HCT116 (cell line): ENCODE measurements around the gene TIAM1. TPM values are rescaled to one million over a fixed set of nuclear protein-coding genes. Genes with fewer than 3 reads are reported as not detected.

Experiments used
- ATAC-seq: fragments of 200-7000 bp; cut with Tn5 transposase; 2 replicates; pipeline ENCODE4 v1.9.1; 2020; ENCODE audit warnings: mild to moderate bottlenecking, moderate library complexity
- BruUV-seq: library from RNA; stranded (reverse); fragments of 400-500 nt; replicated peaks from 2 replicates; lab custom pipeline; 2021; lab: Mats Ljungman, UMichigan
- CTCF ChIA-PET: fragments of 300-600 bp; sonication (Branson Sonifier 250); formaldehyde crosslinking; loops from one replicate; lab custom pipeline; 2021; ENCODE audit warnings: antibody characterized with exemption; lab: Charles Lee
- POLR2A ChIA-PET: fragments of 300-600, 350-600 bp; sonication (Branson Sonifier 250); formaldehyde crosslinking; loops from one replicate; lab custom pipeline; 2021; ENCODE audit warnings: antibody characterized with exemption; lab: Charles Lee
- RAD21 ChIA-PET, 2 experiments: fragments of 300-600 bp; sonication (Branson Sonifier 250); formaldehyde crosslinking; loops; one replicate each; lab custom pipeline; 2023; ENCODE audit warnings: low total read pairs in 2 of 2; ENCODE audit not compliant: uncharacterized antibody in 2 of 2, unreplicated experiment in 2 of 2, low non-redundant PET in 1 of 2; lab: Charles Lee
- DNase-seq: peaks from one replicate; pipeline ENCODE4 v3.0.0-alpha.2; 2010; ENCODE audit warnings: low read depth, low spot score
- H2AFZ ChIP-seq: fragments of 200-600 bp; shearing (Covaris generic), sonication (generic); 2 replicates; pipeline ENCODE4 v1.6.1; 2017; ENCODE audit warnings: low read depth, mixed run types, mixed read lengths, antibody characterized with exemption, low read length; ENCODE audit not compliant: poor library complexity, severe bottlenecking
- H3K27ac ChIP-seq: 2 replicates; pipeline ENCODE4 v1.5.1; 2012; ENCODE audit warnings: low read depth, low read length
- H3K27me3 ChIP-seq: fragments of 200-600 bp; sonication (generic); 2 replicates; pipeline ENCODE4 v1.6.1; 2016; ENCODE audit warnings: mixed run types, low read length, mixed read lengths; ENCODE audit not compliant: insufficient read depth
- H3K36me3 ChIP-seq, 2 experiments: fragments of 200-500 bp in 1 of 2; fragments of 200-600 bp in 1 of 2; sonication (Bioruptor generic) in 1 of 2; sonication (generic) in 1 of 2; 2 replicates each; pipeline versions ENCODE4 v1.5.1 to v1.6.1; 2014 to 2016; ENCODE audit warnings: low read length in 2 of 2, inconsistent platforms in 1 of 2, mixed read lengths in 1 of 2, mixed run types in 1 of 2; ENCODE audit not compliant: insufficient read depth in 2 of 2, control insufficient read depth in 1 of 2
- H3K4me1 ChIP-seq, 2 experiments: fragments of 200-600 bp in 1 of 2; sonication (generic) in 1 of 2; 2 replicates each; pipeline versions ENCODE4 v1.5.1 to v1.6.1; 2012 to 2017; ENCODE audit warnings: low read length in 2 of 2, inconsistent platforms in 1 of 2, mild to moderate bottlenecking in 1 of 2, mixed read lengths in 1 of 2, mixed run types in 1 of 2, moderate library complexity in 1 of 2; ENCODE audit not compliant: insufficient read depth in 2 of 2, control insufficient read depth in 1 of 2
- H3K4me2 ChIP-seq: fragments of 200-600 bp; sonication (generic); 2 replicates; pipeline ENCODE4 v1.6.1; 2017; ENCODE audit warnings: mixed run types, low read length, mixed read lengths
- H3K4me3 ChIP-seq, 2 experiments: fragments of 200-600 bp in 1 of 2; sonication (generic) in 1 of 2; replicated peaks in 1 of 2; 2 replicates each; pipeline ENCODE4 v1.5.1; 2011 to 2016; ENCODE audit warnings: low read length in 2 of 2, control low read depth in 1 of 2, low read depth in 1 of 2, mild to moderate bottlenecking in 1 of 2, mixed read lengths in 1 of 2, mixed run types in 1 of 2
- H3K79me2 ChIP-seq: fragments of 200-600 bp; sonication (generic); 2 replicates; pipeline ENCODE4 v1.6.1; 2017; ENCODE audit warnings: mild to moderate bottlenecking, mixed run types, low read length, moderate library complexity, mixed read lengths; ENCODE audit not compliant: insufficient read depth
- H3K9ac ChIP-seq: fragments of 200-600 bp; sonication (generic); 2 replicates; pipeline ENCODE4 v1.6.1; 2016; ENCODE audit warnings: low read length, mixed read lengths
- H3K9me2 ChIP-seq: fragments of 200-600 bp; sonication (generic), shearing (Covaris generic); 2 replicates; pipeline ENCODE4 v1.6.1; 2017; ENCODE audit warnings: mixed run types, mild to moderate bottlenecking, moderate library complexity; ENCODE audit not compliant: insufficient read depth
- H3K9me3 ChIP-seq, 2 experiments: fragments of 200-500 bp in 1 of 2; fragments of 200-600 bp in 1 of 2; sonication (Bioruptor generic) in 1 of 2; sonication (generic) in 1 of 2; 2 replicates each; pipeline ENCODE4 v1.6.1; 2014 to 2017; ENCODE audit warnings: low read length in 2 of 2, mixed read lengths in 2 of 2, inconsistent platforms in 1 of 2, low read depth in 1 of 2, mild to moderate bottlenecking in 1 of 2, mixed run types in 1 of 2, moderate library complexity in 1 of 2; ENCODE audit not compliant: control insufficient read depth in 1 of 2, insufficient read depth in 1 of 2
- H4K20me1 ChIP-seq: fragments of 200-600 bp; sonication (generic), shearing (Covaris generic); 2 replicates; pipeline ENCODE4 v1.6.1; 2017; ENCODE audit warnings: mixed run types, mild to moderate bottlenecking, moderate library complexity; ENCODE audit not compliant: insufficient read depth
- ATF3 ChIP-seq: IDR thresholded peaks from 2 replicates; pipeline ENCODE4 v1.6.1; 2012
- CBX3 ChIP-seq: IDR thresholded peaks from 2 replicates; pipeline ENCODE4 v1.6.1; 2012; ENCODE audit warnings: low read depth
- EGR1 ChIP-seq: IDR thresholded peaks from 2 replicates; pipeline ENCODE4 v1.6.1; 2012; ENCODE audit warnings: low read depth
- EZH2 ChIP-seq: fragments of 200-600 bp; sonication (generic); IDR thresholded peaks from 2 replicates; pipeline ENCODE4 v1.6.1; 2017; ENCODE audit warnings: antibody characterized with exemption, mixed run types
- JUND ChIP-seq: IDR thresholded peaks from 2 replicates; pipeline ENCODE4 v1.6.1; 2012
- SIN3A ChIP-seq: IDR thresholded peaks from 2 replicates; pipeline ENCODE4 v1.6.1; 2012; ENCODE audit warnings: low read depth
- SRF ChIP-seq: IDR thresholded peaks from 2 replicates; pipeline ENCODE4 v1.6.1; 2012; ENCODE audit warnings: low read depth
- TCF7L2 ChIP-seq: IDR thresholded peaks from 2 replicates; pipeline ENCODE4 v1.7.0; 2011; ENCODE audit warnings: borderline replicate concordance, inconsistent platforms; ENCODE audit not compliant: insufficient read depth, insufficient read length; ENCODE audit errors: extremely low read depth
- YY1 ChIP-seq: IDR thresholded peaks from 2 replicates; pipeline ENCODE4 v1.6.1; 2011; ENCODE audit warnings: low read length, low read depth, moderate library complexity, mild to moderate bottlenecking; ENCODE audit not compliant: insufficient replicate concordance; ENCODE audit errors: extremely low read depth
- ZBTB33 ChIP-seq: IDR thresholded peaks from 2 replicates; pipeline ENCODE4 v1.6.1; 2011; ENCODE audit warnings: mild to moderate bottlenecking, low read length, moderate library complexity; ENCODE audit not compliant: insufficient replicate concordance; ENCODE audit errors: extremely low read depth
- intact Hi-C: fragments of 100-400 bp; cut with micrococcal nuclease; formaldehyde crosslinking; loops from 2 replicates; pipeline ENCODE4 v1.10.0; 2022
- total RNA-seq: library from RNA; stranded (reverse); gene quantifications from one replicate; pipeline ENCODE4 v1.2.1, GENCODE V29; 2021; ENCODE audit not compliant: unreplicated experiment
- TF ChIP-seq, protein P1 (sequence below): IDR thresholded peaks from 2 replicates; pipeline ENCODE4 v1.6.1; 2012; ENCODE audit warnings: low read depth
- TF ChIP-seq, protein P2 (sequence below), 3 experiments: fragments of 200-600 bp in 1 of 3; sonication (generic) in 1 of 3; IDR thresholded peaks in 2 of 3; conservative IDR thresholded peaks in 1 of 3; 2 replicates each; pipeline ENCODE4 v1.5.1; 2012 to 2017; ENCODE audit warnings: low read depth in 2 of 3, low read length in 2 of 3, antibody characterized with exemption in 1 of 3, borderline replicate concordance in 1 of 3, control low read depth in 1 of 3, mild to moderate bottlenecking in 1 of 3, mixed read lengths in 1 of 3, mixed run types in 1 of 3, moderate library complexity in 1 of 3; ENCODE audit not compliant: insufficient read depth in 1 of 3
- TF ChIP-seq, protein P3 (sequence below): IDR thresholded peaks from 2 replicates; pipeline ENCODE4 v1.6.1; 2012

TIAM1 gene
- total RNA-seq, 1 experiment from 2014 or later = 47.8 TPM

GRCh38 chr21:31143036-31143435 is 201.0 kb downstream of the TIAM1 start:
- Histone ChIP-seq H3K4me1 (no peaks in the 10 kb centered on the region), H3K9me3 (no peaks in the 10 kb centered on the region), H3K9me2 (no peaks in the 10 kb centered on the region), H3K79me2 (no peaks in the 10 kb centered on the region), H4K20me1 (no peaks in the 10 kb centered on the region), H3K9ac (no peak overlapping the region), H2AFZ (no peak overlapping the region), H3K36me3 (no peaks in the 10 kb centered on the region), H3K27me3 (no peaks in the 10 kb centered on the region), H3K4me3 (no peak overlapping the region), H3K4me2 (no peak overlapping the region), H3K27ac (no peak overlapping the region)
- ATAC-seq (no peak), DNase-seq (no peak)
- TF ChIP-seq, protein P1, sequence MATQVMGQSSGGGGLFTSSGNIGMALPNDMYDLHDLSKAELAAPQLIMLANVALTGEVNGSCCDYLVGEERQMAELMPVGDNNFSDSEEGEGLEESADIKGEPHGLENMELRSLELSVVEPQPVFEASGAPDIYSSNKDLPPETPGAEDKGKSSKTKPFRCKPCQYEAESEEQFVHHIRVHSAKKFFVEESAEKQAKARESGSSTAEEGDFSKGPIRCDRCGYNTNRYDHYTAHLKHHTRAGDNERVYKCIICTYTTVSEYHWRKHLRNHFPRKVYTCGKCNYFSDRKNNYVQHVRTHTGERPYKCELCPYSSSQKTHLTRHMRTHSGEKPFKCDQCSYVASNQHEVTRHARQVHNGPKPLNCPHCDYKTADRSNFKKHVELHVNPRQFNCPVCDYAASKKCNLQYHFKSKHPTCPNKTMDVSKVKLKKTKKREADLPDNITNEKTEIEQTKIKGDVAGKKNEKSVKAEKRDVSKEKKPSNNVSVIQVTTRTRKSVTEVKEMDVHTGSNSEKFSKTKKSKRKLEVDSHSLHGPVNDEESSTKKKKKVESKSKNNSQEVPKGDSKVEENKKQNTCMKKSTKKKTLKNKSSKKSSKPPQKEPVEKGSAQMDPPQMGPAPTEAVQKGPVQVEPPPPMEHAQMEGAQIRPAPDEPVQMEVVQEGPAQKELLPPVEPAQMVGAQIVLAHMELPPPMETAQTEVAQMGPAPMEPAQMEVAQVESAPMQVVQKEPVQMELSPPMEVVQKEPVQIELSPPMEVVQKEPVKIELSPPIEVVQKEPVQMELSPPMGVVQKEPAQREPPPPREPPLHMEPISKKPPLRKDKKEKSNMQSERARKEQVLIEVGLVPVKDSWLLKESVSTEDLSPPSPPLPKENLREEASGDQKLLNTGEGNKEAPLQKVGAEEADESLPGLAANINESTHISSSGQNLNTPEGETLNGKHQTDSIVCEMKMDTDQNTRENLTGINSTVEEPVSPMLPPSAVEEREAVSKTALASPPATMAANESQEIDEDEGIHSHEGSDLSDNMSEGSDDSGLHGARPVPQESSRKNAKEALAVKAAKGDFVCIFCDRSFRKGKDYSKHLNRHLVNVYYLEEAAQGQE = no peak
- TF ChIP-seq EGR1 (no peak), SIN3A (no peak), JUND (no peak), CBX3 (no peak), SRF (no peak), ATF3 (no peak), TCF7L2 (no peak), YY1 (no peak), EZH2 (no peak), ZBTB33 (no peak)
- TF ChIP-seq, protein P2, sequence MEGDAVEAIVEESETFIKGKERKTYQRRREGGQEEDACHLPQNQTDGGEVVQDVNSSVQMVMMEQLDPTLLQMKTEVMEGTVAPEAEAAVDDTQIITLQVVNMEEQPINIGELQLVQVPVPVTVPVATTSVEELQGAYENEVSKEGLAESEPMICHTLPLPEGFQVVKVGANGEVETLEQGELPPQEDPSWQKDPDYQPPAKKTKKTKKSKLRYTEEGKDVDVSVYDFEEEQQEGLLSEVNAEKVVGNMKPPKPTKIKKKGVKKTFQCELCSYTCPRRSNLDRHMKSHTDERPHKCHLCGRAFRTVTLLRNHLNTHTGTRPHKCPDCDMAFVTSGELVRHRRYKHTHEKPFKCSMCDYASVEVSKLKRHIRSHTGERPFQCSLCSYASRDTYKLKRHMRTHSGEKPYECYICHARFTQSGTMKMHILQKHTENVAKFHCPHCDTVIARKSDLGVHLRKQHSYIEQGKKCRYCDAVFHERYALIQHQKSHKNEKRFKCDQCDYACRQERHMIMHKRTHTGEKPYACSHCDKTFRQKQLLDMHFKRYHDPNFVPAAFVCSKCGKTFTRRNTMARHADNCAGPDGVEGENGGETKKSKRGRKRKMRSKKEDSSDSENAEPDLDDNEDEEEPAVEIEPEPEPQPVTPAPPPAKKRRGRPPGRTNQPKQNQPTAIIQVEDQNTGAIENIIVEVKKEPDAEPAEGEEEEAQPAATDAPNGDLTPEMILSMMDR (IDR thresholded peaks at IDR 0.05 in 2 of 3, conservative IDR thresholded peaks at IDR 0.05 in 1 of 3; ENCODE audit: borderline replicate concordance in 1 of 3, insufficient read depth in 1 of 3, low read depth in 2 of 3, low read length in 2 of 3) = no peak
- TF ChIP-seq, protein P3, sequence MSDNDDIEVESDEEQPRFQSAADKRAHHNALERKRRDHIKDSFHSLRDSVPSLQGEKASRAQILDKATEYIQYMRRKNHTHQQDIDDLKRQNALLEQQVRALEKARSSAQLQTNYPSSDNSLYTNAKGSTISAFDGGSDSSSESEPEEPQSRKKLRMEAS = no peak
- intact Hi-C loops = no loop called here
- POLR2A ChIA-PET = no interaction called here
- CTCF ChIA-PET = no interaction called here
- BruUV-seq = no TSS peak
- RAD21 ChIA-PET = no interaction called here
